Femur (tissue), 1 donor: Measurements from ENCODE around the gene CD46.

ENCODE experiments used
- DNase-seq: peaks from one replicate; pipeline ENCODE4 v3.0.0-alpha.2; 2017

CD46 gene

DNA sequence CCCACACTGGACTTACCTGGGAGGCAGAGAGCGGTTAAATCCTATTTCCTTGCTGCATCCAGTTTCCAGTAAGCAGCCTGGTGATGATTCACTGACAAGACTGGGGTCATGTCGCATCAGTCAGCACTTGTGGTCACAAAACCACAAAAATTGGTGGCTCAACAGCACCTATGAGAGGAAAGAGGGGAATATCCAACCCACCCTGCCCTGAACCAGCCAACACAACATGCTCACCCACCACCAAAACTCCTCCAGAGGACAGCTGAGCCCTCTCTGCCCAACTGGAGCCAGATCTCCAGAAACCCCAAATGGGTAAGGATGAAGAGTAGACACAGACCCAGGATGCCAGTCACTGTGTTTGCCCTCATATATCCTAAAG lies 64.0 kb downstream of the CD46 start:
- no peak for DNase-seq

GRCh38 chr1:207817166-207817565 lies 65.3 kb downstream of the CD46 start:
- no peak for DNase-seq

DNA sequence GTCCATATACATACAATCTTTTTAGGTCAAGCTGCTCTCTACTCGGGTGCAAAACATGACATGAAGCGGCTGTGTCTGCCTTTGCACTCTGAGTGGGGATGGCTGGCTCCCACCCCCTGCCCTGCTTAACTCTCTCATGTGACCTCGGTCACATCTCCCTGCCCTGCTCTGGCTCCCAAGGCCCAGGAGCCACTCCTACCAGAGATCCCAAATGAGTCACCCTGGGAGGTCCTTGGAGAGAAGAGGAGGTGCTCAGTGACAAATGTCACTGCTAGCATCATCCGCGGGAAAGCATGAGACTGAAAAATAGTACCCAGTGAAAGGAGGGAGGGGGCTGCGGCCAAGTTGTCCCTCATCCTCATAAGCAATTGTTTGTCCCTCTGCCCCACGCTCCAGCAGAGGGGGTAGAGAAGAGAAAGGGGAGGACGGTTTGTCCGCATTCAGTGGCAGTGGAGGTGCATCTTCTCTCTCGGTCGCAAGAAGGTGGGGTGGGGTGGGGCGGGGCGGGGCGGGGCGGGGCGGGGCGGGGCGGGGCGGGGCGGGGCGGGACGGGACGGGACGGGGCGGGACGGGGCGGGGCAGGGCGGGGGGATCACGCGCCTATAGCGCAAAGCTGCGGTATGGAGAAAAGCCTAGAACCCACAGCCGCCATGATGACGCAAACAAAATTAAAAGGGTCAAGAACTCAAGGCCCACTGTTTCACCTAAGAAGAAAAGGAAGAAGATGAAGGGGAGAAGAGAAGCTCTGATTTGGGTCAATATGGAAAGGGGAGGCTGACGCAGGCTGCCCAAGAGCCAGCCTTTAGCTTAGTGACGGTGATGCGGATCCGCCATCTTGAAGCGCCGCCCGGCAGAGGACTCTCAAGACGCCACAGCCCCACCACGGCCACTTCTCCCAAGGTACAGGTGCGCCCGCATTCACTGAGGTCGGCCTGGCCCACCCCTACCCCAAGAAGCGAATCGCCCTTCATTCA lies 66.2 kb downstream of the CD46 start:
- DNase-seq = no peak

DNA sequence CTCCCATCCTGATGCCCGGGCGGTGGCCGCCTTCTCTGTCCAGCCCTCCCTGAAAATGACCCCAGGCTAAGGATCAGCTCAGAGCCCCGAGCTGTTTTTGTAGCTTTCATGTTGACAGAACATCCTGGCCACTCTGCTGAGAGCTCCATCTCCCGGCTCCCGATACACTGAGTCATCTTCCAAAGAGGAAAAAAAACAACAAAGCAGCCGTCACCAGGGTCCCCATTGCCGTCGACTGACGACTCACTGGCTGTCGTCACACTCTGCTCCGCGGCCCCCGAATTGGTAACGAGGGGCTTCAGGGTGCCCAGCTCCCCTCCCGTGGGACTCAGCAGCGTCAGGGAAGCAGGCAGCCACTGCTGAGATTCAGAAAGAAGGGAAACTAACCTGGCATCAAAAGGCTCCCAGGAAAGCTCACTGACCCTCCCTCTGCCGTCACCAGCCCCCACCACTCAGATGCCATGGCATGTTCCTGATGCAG lies 67.2 kb downstream of the CD46 start:
- no peak for DNase-seq

GRCh38 chr1:207820568-207821463 lies 69.0 kb downstream of the CD46 start:
- DNase-seq = no peak

- no peak for DNase-seq
Measured at GRCh38 chr1:207821464-207822045, 69.7 kb downstream of the CD46 start.

DNA sequence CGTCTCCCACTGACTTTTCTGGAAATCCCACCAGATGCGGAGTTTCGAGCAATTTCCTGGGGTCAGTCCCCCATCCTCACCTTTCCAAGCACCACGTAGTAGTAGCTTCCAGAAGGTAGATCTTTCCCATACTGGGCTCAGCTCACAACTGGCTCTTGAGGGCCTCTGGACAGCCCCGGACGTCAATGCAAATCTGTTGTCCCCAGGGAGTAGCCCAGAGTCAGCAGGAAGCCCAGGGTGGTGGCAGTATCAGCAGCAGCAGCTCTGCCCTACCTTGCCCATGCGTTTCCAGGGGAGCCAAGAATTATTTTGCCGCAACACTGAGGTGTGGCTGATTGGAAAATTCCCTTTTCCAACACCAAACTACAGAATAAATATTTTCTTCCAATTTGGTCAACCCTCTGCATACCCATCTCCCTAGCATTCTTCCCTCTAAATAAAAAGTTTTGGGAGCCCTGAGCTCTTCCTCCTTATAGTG lies 70.3 kb downstream of the CD46 start:
- no peak for DNase-seq

DNA sequence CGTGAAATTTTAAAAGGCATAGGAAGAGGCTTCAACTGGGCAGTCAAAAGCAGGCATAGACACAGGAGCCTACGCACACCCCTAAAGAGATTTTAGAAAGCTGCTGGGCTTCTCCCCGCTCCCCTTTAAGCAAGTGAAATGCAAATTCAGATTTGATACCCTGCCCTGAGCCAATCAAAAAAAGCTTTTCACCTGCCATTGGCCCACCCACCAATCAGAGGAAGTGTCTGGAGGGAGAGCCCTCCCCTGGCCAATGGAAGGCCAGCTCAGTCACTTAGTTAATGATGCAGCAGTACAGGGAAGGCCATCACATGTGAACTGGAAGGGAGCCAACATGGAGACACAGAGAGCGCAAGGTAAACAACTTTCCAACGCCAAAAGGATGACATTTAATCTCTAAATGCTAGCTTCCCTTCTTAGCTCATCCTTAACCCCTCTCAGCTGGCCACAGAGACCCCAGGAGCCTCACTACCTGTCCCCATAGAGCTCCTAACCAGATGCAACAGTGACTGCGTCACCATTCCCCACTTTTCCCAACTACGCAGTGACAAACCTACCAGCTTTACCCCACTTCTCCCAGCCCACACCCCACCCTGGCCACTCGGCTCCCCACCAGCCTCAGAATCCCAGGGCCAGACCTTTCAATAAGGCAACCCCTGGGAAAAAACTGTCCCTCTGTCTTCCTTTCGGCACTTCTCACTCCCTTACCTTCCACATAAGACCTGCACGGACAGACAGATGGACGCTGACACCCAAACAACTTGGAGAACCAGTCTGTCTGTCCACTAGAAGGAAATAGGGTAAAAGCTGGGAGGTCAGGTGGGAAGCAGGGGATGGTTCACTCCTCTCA lies 71.0 kb downstream of the CD46 start:
- DNase-seq = no peak

DNA sequence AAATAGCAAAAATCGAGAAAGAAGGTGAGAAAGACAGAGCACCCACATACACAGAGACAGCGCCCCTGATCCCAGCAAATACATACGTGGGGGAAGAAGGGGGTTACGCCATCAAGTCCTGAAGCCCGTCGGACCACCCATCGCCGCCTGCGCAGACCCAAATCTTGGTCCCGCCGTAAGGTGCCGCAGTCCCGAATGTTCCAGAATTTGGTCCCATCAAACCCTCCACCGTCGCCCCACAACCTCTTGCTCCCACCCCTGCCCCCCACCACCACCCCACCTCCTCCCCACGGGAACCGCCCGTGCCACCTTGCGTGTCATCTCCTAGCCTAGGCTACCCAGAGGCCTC lies 71.7 kb downstream of the CD46 start:
- DNase-seq = no peak

DNA sequence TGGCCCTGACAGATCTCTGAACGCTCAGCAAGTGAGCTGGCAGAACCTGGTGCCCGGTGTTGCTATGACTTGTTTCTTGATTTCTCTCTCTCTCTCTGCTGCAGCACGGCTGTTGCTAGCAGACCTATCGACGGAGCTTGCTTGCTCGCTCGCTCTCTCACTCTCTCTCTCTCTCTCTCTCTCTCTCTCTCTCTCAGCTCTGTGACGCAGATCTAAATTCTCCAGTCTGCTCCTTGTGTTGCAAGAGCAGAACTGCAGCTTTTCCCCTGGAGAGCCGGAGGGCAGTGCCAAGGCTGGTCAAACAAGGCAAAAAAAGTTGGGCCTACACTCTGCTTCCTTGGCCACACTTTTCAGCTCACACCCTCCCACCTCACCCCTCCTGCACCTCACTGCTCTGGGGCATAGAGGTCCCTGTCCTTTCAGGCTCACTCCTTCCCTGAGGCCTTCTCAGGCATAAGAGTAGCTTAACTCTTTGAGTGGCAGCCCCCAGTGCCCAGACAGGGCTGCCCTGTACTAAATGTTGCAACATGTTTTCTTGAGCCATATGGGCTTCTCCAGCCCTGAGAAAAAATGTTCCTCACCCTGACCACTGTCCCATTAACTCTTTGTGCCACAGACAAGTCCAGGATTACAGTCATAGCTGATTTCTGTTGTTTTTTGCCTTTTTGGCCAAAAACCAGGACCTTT lies 72.2 kb downstream of the CD46 start:
- DNase-seq = peak; percentile 80

DNA sequence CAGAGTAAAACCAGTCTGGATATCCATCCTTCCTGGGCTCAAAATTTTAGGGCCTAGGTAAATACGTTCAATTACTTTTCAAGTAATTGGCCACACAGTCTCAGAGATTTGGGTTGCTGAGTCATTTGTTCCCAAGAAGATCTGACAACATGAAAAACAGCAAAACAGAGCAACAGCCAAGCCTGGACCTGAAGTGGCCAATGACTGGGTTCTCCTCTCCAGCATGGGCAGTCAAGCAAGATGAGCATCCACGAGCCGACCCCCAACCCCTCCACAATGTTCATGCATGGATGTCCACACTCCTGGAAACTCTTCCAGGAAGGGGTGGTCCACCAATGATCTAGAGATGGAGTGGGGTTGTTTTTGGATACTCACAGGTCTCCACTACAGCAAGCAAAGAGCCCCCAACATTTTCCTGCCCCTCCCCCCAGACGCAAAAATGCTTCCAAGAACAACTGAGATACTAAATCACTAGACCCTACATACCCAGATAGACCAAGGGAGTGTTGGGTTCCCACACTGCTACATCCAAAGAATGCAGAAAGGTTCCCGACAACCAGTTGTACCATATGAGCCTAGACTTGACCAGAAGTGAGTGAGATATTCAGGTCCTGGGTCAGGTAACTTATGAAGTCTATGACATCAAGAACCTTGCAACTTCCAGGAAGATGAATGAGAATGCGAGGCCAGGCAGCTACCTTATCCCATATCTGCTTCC lies 73.0 kb downstream of the CD46 start:
- no peak for DNase-seq

- DNase-seq = no peak
Measured at GRCh38 chr1:207825409-207825695, 73.5 kb downstream of the CD46 start.

- DNase-seq = peak; percentile 65
Measured at GRCh38 chr1:207825719-207826556, 74.1 kb downstream of the CD46 start.

DNA sequence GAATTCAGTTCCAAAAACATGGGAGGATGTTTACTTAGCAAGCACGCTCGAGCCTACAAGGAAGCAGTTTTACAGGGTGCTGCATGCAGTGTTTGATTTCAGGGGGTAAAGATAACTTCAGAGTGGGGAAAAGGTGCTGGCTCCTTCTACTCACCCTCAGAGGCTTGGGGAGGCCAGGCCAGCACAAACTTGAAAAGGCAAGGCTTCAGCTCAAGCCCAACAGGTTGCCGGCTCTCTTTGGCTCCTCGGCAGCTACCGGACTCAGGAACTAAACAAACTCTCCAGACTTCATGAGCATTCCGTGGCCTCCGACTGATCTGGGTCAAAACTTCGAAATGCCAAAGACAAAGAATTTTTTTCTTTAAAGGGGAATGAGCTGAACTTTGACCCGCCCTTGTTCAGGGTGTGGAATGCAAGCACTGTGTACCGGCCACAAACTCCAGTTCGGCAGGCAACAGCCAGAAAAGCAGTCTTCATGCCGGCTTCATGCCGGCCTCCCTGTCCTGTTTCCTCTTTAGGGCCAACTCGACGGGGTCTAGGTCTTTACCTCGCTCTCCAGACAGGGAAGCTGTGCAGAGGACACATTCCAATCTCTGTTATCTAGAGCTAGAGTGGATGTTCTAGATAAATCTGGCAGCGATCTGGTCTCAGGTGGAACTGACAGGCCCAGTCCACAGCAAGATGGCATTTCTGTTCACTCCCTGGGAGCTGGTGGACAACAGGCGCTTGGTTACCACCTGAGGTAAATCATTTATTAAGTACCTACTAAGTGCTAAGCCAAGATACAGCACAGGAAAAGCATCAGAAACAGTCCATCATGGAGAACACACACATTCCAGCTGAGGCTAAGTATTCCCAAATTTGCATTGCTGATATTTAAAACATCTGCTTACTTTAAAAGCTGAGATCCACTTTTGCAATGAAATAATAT lies 75.0 kb downstream of the CD46 start:
- no peak for DNase-seq

- DNase-seq = no peak
Measured at GRCh38 chr1:207827488-207827830, 75.6 kb downstream of the CD46 start.

DNA sequence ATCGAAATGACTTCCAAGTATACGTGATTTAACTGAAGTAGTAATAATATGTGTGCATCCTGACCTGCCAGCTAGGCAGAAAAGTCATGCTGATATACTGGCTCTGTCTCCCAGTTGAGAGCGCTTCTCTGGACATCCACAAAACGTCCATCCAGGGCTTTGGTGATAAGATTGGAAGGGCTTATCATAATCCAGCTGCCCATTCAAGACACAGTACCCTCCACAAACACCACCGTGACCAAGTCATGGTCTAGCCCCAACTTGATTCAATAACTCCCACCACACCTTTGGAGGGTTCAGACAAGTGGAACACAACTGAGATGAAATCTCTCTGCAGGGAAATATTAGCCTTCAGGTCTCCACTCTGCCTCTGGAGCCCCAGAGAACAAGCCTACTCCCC lies 76.2 kb downstream of the CD46 start:
- DNase-seq = no peak

DNA sequence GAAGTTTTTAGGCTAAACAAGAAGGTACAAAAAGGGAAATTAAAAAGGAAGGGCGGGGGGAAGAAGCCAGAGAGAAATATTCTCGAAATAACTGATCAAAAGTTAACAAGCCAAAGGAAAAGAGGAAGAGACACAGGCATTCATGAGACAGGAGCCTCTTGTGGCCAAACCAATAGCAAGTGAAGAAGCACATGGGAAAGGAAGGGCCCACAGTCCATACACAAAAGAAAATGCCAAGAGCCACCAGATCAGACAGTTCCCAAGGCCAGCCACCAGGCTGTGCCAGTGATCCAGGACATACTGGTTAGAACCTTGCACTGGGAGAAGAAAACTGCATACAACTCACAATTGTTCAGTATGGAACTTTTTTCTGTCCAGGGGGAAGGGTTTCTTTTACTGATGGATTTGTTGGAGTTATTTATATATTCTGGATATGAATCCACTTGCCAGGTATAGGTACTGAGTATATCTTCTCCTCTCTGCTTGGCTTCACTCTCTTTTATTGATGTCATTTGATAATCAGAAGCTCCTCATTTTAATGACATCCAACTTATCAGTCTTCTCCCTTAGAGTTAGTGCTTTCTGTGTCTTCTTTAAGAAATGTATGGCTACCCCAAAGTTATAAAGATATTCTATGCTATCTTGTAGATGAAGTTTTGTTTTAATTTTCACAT lies 76.8 kb downstream of the CD46 start:
- peak; percentile 73 for DNase-seq

- DNase-seq = no peak
Measured at GRCh38 chr1:207829576-207829975, 77.7 kb downstream of the CD46 start.

GRCh38 chr1:207830788-207831187 lies 78.9 kb downstream of the CD46 start:
- no peak for DNase-seq
